NCI-H510A (cell line): ENCODE results near the gene PGPEP1.
"Not testable (repeated sequence)": the region's sequence is repeated elsewhere in the genome, so short reads cannot be mapped to it uniquely, and the experiment has no call there.

ENCODE experiments used
- DNase-seq: peaks from one replicate; lab custom pipeline; 2025; lab: John Stamatoyannopoulos, UW

The PGPEP1 gene

DNA sequence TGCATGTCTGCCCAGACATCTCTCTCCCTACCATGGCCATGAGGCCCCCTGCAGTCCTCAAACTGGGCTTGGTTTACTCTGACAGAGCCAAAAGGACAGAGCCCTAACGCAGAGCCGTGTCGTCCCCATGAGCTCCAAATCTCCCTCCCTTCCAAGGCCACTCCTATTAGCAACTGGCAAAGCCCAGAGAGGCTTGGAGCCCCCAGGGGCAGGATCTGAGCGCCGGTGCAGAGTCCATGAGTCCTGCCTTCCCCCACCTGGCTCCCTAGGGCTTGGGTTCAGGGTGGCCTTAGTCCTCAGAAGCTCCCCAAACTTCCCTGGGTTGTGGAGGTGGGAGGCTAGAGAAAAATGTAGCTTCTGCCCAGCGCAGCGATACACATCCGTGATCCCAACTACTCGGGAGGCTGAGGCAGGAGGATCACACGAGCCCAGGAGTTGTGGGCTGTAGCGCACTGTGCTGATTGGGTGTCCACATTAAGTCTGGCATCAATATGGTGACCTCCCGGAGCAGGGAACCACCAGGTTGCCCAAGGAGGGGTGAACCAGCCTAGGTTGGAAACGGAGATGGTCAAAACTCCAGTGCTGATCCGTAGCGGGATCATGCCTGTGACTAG is 7.4 kb upstream of the PGPEP1 start:
- DNase-seq = no peak

DNA sequence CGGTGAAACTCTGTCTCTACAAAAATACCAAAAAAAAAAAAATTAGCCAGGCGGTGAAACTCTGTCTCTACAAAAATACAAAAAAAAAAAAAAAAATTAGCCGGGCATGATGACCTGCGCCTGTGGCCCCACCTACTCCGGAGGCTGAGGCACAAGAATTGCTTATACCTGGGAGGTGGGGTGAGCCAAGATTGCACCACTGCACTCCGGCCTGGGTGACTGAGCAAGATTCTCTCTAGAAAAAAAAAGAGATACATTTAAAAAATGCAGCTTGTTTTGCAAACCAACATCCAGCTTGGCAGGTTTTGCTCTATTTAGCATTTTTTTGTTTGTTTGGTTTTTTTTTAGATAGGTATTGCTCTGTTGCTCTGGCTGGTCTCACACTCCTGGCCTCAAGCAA is 6.7 kb upstream of the PGPEP1 start:
- no peak for DNase-seq

DNA sequence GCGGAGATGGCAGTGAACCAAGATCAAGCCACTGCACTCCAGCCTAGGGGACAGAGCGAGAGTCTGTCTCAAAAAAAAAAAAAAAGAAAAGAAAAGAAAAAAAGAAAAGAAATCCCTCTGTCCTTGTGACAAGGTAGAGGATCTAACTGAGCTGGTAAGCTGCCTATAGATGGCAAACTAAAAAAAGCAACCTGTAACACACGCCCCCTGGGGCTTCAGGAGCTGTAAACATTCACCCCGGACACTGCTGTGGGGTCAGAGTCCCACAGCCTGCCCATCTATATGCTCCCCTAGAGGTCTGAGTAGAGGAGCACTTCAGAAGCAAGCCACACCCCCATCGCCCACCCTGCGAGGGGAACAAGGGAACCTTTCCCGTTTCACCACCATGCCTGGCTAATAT is 4.3 kb upstream of the PGPEP1 start:
- no peak for DNase-seq

GRCh38 chr19:18338541-18338940 is 1.9 kb upstream of the PGPEP1 start:
- no peak for DNase-seq

GRCh38 chr19:18339723-18340122 is 675 bp upstream of the PGPEP1 start:
- no peak for DNase-seq

DNA sequence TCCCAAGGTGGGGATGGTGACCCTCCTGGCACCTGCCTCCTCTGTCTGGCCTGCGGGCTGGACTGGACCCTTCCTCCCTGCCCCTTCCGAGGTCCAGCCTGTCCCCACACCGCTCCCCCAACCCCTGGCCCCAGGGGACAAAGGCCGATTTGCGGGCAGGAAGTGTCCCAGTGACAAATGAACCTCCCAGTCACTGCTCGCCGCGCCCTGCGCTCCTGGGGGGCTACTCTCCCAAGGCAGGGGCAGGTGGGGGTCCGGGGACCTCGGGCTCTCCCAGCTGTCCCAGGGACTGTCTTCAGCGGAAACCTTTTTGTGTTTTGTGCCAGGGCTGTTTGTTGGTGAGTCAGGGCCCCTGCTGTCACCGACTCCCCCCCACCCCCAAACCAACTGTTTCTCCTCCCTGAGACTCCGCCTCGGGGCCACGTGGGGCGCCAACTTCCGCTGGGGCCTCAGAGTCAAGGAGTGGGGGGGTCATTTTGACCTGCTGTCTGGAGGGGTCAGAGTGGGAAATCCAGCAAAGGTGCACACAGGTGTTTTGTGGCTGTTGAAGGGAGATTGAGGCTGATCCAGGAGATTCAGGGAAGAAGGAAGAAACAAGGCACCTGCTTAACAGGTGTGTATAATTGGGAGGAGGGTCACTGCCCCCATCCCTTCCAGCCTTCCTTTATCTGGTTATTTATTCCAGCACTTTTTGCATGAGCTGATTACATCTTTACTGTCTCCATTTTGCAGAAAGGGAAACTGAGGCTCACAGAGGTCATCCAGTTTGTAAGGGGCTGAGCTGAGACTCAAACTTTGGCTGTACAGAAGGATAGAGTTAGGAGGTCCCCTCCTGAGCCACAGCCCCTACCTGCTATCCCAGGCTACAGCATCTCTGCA is 831 bp downstream of the PGPEP1 start:
- no peak for DNase-seq

- DNase-seq = no peak
Observed at GRCh38 chr19:18342090-18342632, 1.8 kb downstream of the PGPEP1 start.

DNA sequence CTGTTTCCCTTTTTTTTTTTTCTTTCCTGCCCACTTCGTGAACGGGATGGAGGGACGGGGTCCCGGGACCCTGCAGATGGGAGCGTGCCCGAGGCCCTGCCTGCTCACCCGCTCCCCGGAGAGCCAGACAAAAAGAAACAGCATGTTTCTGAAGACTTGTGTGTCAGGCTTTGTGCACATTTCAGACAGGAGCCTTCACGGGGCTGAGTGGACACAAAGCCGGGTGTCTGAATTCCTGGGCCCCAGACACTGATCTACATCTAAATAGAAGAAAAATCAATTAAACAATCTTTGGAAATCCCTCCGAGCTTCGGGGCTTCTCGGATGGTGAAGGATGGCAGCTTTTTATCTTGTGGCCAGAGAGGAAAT is 4.2 kb downstream of the PGPEP1 start:
- DNase-seq = no peak

- no peak for DNase-seq
Observed at GRCh38 chr19:18345296-18345695, 4.9 kb downstream of the PGPEP1 start.

- no peak for DNase-seq
Observed at GRCh38 chr19:18346091-18346490, 5.7 kb downstream of the PGPEP1 start.

DNA sequence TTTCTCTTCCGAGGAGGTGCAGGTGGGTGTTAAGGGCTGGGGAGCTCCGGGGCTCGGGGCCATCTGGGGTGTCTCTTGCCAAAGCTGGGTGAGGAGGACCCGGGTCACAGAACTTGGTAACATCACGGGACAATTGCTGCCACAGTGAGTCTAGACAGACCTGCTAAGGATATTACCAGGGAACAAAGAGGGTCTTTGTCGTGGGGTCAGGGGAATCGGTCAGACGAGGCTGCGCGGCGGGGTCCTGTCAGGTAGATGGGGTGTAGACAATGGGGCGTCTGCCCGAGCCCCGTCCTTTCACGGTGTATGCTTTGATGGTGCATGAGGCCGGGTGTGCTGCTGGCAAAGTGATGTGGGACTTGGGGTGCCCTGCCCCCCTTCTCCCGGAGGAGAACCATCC is 7.8 kb downstream of the PGPEP1 start:
- no peak for DNase-seq

DNA sequence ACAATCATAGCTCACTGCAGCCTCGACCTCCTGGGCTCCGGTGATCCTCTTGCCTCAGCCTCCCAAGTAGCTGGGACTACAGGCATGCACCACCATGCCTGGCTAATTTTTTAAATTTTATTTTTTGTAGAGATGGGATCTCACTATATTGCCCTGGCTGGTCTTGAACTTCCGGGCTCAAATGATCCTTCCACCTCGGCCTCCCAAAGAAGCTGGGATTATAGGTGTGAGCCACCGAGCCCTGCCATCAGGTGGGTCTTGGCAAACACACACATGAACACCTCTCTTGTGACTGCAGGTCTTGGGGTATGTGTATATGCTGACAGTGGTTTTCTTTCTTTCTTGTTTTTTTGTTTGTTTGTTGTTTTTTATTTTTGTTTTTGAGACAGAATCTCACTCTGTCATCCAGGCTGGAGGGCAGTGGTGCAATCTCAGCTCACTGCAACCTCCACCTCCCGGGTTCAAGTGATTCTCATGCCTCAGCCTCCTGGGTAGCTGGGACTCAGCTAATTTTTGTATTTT is 8.5 kb downstream of the PGPEP1 start:
- not testable (repeated sequence) for DNase-seq

DNA sequence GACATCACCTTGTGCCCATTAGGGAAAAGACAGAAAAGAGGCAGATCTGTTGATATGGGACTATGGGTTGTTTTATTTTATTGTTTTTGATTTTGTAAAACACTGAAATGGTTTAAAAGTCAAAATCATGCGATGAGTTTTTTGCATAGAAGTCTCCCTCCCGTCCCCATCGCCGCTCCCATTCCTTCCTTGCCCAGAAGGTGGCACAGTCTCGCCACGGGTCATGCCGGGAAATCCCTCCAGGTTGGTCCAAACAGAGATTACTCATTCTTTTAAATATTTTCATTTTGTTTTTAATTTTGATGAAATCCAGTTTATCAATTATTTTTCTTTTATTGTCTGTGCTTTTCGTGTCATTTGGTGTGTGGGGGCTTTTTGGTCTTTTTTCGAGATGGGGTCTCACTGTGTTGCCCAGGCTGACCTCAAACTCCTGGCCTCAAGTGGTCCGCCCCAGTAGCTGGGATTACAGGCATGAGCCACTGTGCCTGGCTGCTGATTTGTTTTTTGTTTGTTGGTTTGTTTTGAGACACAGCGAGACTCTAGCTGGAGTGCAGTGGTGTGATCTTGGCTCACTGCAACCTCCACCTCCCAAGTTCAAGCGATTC is 9.2 kb downstream of the PGPEP1 start:
- DNase-seq = no peak

DNA sequence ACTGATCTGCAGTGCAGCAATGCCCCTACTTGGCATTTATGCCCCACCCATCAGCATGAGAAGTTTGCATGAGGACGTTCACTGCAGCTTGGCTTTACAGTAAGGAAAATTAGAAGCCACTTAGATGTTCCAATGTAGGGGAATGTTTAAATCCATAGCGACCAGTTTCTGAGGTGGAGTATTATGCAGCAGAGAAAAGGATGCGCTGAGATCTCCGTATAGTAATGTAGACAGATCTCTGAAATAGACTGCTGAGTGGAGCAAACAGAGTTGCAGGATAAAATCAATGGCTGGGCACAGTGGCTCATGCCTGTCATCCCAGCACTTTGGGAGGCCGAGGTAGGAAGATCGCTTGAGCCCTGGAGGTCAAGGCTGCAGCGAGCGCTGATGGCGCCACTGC is 10.1 kb downstream of the PGPEP1 start:
- DNase-seq = no peak

- DNase-seq = no peak
Observed at GRCh38 chr19:18351544-18351943, 11.1 kb downstream of the PGPEP1 start.

- no peak for DNase-seq
Observed at GRCh38 chr19:18353378-18354005, 13.1 kb downstream of the PGPEP1 start.

- not testable (repeated sequence) for DNase-seq
Observed at GRCh38 chr19:18354743-18355142, 14.3 kb downstream of the PGPEP1 start.

DNA sequence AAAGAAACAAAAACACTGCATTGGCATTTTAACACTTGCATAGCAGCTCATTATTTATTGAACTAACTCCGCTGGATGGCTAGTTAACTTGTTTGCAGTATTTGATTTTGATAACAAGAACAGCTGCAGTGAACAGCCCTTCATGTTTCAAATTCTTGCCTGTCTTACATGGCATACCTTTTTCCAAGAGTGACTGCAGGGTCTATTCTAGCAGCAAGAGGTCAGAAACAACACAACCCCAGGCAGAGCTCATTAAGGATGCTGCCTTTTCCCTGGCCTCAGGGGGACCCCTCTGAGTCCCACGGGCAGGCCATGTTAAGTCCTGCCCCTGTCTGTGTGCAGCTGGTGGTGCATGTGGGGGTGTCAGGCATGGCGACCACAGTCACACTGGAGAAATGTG is 16.6 kb downstream of the PGPEP1 start:
- DNase-seq = no peak

- DNase-seq = no peak
Observed at GRCh38 chr19:18361646-18362045, 21.2 kb downstream of the PGPEP1 start.

DNA sequence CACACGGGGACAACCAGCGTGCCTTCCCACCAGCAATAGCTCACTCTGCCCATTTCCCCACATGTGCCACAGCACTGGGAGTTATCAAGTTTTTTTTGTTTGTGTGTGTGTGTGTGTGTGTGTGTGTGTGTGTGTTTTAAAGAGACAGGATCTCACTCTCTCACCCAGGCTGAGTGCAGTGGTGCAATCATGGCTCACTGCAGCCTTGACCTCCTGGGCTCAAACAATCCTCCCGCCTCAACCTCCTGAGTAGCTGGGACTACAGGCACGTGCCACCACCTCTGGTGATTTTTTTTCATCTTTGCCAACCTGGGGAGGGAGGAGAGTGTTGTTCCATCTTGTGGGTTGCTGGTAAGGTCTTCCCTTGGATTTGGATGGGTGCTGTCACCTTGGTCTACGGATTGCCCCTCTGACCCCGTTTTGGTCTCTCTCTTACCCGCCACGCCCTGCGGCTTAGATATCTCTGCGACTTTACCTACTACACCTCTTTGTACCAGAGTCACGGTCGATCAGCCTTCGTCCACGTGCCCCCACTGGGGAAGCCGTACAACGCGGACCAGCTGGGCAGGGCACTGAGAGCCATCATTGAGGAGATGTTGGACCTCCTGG is 22.6 kb downstream of the PGPEP1 start:
- no peak for DNase-seq

GRCh38 chr19:18363787-18364186 is 23.4 kb downstream of the PGPEP1 start:
- no peak for DNase-seq
